ENCODE results near the gene TSSK6.

TSSK6 gene

DNA sequence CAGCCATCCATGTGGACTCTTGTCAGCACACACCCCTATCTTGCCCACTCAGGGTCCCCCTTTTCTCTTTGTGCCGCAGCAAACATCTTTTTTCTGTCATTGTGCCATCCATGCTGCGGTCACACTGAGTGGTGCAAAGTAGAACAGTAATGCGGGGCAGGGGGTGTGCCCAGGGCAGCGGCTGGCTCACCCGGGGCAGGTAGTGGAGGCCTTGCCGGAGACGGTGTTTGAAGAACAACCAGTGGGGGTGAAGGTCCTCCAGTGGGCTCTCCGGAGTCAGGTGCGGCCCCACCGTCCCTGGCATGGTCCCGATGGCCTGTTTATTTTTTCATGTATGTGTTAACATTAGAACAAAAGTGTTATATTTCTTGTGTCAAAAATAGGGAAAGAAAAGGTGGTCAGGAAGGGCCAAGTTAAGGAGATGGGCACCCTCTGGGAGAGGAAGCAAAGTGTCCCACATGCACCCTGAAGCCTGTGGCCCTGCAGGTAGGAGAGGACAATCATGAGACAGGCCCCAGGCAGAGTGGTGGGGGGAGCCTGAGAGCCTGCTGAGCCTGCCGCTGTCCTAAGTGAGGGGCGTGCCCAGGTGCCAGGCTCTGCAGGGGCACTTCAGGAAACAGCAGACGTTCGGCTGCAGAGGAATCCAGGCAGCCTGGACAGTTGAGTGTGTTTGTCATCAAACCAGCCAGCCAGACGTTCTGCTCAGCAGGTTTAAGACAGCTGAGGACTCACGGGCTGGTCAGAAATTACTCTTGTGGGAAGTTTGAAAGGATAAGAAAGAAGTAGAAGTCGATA lies 12.3 kb downstream of the TSSK6 start:
- no peak for DNase-seq

DNA sequence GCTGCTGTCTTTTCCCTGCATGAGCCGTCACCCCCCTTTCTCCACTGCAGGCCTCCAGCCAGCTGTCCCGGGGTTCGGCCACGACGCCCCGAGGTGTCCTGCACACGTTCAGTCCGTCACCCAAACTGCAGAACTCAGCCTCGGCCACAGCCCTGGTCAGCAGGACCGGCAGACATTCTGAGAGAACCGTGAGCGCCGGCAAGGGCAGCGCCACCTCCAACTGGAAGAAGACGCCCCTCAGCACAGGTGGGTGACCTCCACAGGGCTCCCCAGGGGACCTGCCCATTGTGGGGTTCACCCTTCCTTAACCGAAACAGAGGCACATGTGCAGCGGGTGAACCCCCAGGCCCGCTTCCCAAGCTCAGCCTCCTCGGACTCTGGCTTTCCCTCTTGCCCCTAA lies 13.1 kb downstream of the TSSK6 start:
- DNase-seq, result no peak

GRCh38 chr19:19501798-19502197 lies 13.6 kb downstream of the TSSK6 start:
- no peak for DNase-seq

- no peak for DNase-seq
These were observed 14.2 kb downstream of the TSSK6 start for GRCh38 chr19:19500975-19501644.

DNA sequence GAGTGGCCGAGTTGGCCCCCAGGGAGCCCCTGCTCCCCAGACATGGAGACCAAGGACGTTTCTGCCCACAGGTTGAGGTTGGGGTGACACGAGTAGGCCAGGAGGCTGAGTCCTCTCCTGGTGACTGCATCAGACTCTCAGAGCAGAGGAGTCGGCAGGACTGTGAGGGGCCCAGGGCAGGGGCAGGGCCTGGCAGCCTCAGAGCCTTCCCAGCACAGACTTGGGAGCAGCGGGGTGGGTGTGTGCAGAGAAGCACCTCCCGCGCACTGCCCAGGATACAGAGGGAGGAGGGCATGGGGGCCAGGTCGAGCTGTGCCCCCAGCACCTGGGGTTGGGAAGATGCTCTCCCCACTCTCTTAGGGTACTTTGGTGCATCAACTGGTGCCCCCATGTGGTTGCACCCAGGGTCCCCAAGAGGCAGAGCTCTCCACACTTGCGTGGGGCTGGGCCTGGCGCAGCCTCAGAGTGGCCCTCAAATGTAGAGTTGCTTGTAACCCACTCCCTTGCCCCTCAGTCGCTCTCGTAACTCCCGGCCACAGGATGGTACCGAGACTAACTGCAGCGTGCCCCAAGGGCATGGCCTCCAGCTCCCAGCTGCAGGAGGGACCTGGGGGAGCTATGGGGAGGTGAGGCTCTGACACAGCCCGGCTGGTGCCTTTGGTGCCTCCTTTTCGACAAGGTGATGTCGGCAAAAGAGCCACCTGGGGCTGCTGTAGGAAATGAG lies 15.9 kb downstream of the TSSK6 start:
- no peak for DNase-seq

DNA sequence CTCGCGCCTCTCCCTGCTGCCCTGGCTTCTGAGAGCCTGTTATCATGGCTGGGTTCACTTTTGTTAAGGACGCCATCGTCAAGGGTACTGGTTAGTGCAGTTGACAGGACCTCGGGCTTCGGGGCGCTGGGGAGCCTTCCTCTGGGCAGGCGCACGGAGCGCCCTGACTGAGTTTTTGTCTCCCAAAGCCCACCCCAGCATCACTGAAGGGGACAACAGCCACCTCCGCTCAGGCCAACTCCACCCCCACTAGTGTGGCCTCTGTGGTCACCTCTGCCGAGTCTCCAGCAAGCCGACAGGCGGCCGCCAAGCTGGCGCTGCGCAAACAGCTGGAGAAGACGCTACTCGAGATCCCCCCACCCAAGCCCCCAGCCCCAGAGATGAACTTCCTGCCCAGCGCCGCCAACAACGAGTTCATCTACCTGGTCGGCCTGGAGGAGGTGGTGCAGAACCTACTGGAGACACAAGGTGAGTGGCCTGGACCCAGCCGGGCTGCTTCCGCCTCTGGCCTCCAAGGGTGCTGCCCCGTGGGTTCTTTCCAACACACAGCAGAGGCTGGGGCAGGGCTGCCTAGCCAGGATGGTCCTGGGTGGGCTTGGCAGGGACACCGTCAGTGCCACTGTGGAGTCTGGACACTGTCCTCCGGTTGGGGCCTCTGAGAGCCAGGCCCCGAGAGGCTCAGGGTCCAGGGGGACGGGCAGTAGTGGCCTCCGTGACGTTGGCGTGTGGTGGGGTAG lies 16.9 kb downstream of the TSSK6 start:
- no peak for DNase-seq

- no peak for DNase-seq
These were observed 19.4 kb downstream of the TSSK6 start for GRCh38 chr19:19495614-19496603.

DNA sequence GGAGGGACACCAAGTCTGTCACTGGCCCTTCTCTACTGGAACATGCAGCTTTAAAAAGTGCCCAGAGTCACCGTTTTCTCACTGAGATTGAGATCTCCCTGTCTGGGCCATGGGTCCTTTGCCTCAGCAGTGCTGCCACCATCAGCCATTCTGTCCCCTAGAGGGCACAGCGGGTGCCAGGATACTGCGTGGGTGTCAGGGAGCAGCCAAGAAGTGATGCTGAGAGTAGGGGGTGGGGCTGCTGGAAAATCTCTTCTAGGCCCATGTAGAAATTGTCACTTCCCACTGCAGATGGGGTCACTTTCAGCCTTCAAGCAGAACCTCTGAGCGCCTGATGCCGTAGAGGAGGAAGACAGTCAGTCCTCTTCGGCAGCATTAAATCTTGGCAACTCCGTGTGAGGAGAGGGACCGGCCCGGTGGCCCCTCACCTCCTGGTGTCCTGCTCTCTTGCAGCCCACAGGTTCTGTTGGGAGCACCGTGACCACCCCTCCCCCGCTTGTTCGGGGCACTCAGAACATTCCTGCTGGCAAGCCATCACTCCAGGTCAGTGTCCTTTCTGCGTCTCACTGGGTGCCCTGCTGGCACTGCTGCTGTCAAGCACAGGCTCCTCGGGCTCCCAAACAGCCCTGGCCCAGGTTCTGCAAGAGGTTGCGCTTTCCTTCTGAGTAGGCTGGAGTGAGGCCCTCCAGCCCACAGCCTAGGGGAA lies 21.4 kb downstream of the TSSK6 start:
- DNase-seq, result no peak

DNA sequence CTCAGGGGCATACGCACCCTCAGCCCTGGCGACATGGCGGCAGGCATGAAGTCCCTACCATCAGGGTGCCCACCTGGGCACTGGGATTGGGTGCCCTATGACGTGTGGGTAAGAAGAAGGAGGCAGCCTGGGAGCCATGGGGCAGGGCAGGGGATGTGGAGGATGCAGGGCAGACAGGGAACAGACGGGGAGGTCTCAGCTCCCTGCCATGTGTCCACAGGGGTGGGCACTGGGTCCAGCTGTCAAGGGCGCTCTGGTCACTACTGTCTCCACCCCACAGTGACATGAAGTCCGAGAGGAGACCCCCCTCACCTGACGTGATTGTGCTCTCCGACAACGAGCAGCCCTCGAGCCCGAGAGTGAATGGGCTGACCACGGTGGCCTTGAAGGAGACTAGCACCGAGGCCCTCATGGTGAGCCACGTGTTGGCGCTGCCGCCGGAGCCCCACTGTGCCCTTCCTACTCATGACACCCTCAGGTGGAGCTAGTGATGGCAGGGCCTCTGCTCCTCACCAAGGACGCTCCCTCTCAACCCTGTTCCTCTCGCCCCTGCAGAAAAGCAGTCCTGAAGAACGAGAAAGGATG lies 23.2 kb downstream of the TSSK6 start:
- no peak for DNase-seq

GRCh38 chr19:19491321-19492025 lies 23.9 kb downstream of the TSSK6 start:
- DNase-seq, result no peak

- peak; percentile 74 to 76 for DNase-seq
These were observed 25.0 kb downstream of the TSSK6 start for GRCh38 chr19:19490214-19490968.

DNA sequence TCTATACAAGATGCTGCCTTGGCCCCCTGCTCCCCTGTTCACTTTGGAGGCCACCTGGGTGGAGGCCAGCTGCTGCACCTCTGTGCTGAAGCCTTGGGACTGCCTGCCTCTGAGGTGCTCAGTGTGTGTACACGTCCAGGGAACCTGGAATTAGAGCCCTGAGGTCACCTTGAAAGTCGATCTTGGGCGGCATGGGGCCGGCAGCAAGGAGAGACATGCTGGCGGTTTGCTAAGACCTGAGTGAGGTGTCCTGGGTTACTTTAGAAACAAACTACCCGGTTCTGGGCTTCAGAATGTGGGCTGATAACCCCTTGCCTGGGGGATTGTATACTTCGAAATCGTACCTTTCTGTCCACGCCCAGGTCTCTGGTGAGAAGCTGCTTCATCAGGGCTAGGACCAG lies 25.5 kb downstream of the TSSK6 start:
- DNase-seq, result no peak

DNA sequence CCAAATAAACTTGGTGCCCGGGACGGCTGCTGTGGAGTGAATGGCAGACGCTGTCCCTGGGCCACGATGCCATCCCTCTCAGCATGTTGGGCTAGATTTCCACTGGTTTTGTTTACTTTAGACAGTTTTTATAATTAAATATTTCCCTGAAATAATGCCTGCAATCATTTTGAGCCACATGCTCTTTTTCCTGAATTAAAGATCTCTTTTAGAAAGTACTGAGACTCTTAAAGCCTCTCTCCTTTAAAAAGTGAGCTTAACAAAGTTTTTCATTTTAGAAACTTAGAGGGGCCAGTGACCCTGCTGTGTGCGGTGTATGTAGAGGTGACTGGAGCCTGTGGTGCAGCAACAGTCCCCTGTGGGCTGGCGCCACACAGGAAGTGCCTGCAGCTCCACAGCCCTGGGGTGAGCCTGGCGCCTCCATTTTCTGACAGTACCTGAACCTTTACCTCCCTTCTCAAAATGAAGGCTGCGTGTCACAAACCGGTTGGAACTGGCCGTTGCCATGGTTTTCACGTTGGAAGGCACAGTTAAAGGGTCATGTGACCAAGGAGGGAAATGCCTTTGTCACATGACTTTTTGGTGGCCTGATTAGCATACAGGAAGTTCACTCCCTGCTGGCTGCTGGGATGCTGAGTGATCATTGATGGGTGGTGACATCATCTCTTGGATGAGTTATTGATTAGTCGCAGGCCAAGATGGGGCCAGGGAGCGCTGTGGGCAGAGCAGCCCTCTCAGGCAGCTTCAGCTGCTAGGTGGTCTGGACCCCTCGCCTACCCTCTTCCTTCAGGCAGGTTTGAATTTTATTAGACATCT lies 26.3 kb downstream of the TSSK6 start:
- DNase-seq, result peak; percentile 59 to 65

DNA sequence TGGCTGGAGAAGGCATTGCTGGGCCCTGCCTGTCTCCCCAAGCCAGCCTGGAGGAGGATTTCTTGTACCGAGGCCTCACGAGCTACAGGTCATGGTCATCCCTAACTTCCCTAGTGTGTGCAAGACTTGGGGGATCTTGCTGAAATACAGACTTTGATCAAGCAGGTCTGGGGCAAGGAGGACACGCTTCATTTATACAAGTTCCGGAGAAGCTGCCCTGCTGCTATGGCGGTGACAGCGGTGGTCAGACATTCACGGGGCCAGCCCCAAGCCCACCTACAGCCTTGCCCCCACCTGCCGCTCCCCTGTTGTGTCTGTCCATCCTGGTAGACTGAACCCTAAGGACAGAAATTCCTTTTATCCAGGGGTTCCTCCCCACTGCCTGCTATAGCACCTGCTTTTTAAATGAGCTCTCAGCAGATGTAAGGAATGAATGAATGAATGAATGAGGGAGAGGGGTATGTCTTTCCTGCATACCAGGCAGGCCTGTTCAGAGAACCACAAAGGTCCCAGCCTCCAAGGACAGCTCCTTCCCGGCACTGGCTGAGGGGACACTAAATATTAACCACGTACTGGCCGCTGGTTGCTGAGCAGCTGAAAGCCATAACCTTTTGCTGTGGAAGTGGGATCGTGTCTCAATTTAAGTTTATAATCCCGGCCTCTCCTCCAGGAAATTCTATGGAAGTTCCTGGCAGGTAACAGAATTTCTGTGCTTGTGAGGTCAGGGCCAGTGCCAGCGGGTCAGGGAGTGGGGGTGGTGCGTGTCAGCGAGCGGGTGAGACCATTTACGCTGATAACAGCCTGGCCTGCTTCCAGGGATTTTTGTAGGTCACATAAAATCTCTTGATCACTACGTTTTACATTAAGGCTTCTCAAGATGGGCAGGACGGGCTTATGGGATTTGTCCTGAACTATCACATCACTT lies 27.1 kb downstream of the TSSK6 start:
- DNase-seq, result no peak

- no peak for DNase-seq
These were observed 28.0 kb downstream of the TSSK6 start for GRCh38 chr19:19487077-19487949.
